ENCODE measurements around the gene AKT1. TPM values are rescaled to one million over a fixed set of nuclear protein-coding genes. Genes with fewer than 3 reads are reported as not detected.

AKT1 gene
- total RNA-seq, 6 experiments from 2014 or later = 66.7 to 92.1 (median 83.9) TPM

DNA sequence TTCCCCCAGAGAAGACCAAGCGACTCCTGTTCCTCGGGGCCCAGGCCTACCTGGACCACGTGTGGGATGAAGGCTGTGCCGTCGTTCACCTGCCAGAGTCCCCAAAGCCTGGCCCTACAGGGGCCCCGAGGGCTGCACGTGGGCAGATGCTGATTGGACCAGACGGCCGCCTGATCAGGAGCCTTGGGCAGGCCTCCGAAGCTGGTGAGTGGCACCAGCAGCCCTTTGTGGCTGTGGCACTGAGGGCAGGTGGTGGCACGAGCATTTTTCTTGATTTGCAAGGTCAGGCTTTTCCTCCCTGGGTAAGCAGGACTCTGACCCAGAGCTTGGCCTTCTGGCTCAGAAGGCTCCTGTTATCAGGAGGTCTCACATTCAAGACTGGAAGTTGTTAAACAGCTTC, 39.9 kb downstream of the AKT1 start:
- H3K36me3 ChIP-seq = peaks cover 5 to 37% (median 12%) of the 10 kb centered on the region in 4 donors

DNA sequence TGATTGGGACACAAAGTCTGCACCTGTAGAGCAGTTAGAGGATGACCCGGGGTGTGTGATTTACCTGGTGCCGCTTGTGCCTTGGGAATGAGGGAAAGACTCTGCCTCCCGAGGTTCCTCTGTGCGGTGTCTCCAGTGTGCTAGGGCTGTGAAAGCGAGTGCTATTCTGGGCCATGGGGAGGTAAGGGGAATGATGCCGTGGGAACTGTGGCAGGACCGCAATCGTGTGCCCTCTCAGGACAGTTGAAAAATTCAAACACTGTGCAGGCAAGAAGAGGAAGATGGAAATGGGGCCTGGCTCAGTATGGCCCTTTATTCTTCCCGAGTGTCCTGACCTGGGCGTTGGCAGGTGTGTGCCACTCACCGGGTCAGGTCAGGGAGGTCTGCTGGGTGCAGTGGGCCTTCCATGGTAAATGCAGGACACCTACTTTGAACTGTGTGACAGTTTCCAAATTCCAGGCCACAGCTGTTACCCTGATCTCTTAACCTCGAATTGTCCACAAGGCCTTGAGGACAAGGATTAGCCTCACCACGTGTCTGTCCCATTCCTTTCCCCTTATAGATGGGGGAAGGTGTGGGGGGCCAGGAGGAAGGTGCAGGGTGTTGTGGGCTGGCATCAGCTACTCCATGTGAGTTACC, 41.2 kb downstream of the AKT1 start:
- 14% methylated on average over 7 of the region's 13 CpGs for WGBS (ENCODE audit: insufficient coverage, low coverage, low lambda C conversion rate, missing lambda C conversion rate)
- Histone ChIP-seq H3K27ac (peak overlapping the region; percentile 71 to 89 (median 87)), H3K27me3 (no peaks in the 10 kb centered on the region), H3K9me3 (no peaks in the 10 kb centered on the region), H3K4me3 (peak overlapping the region; percentile 76 to 99 (median 91)), H3K4me1 (peaks cover 0 to 42% (median 15%) of the 10 kb centered on the region in 4 donors), H3K36me3 (peaks cover 4 to 30% (median 7%) of the 10 kb centered on the region in 4 donors)
- DNase-seq (no peak), ATAC-seq (no peak)
- intact Hi-C loops (cut with DNase I) = no loop called here
- no peak for TF ChIP-seq POLR2A (IDR thresholded peaks at IDR 0.05)
- TF ChIP-seq, protein P1, sequence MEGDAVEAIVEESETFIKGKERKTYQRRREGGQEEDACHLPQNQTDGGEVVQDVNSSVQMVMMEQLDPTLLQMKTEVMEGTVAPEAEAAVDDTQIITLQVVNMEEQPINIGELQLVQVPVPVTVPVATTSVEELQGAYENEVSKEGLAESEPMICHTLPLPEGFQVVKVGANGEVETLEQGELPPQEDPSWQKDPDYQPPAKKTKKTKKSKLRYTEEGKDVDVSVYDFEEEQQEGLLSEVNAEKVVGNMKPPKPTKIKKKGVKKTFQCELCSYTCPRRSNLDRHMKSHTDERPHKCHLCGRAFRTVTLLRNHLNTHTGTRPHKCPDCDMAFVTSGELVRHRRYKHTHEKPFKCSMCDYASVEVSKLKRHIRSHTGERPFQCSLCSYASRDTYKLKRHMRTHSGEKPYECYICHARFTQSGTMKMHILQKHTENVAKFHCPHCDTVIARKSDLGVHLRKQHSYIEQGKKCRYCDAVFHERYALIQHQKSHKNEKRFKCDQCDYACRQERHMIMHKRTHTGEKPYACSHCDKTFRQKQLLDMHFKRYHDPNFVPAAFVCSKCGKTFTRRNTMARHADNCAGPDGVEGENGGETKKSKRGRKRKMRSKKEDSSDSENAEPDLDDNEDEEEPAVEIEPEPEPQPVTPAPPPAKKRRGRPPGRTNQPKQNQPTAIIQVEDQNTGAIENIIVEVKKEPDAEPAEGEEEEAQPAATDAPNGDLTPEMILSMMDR (IDR thresholded peaks at IDR 0.05) = no peak

More for the DNA sequence above, 39.9 kb downstream of the AKT1 start:
- intact Hi-C loops (cut with DNase I) = no loop called here
- peaks cover 0 to 33% (median 10%) of the 10 kb centered on the region in 4 donors for H3K4me1 ChIP-seq
- WGBS (ENCODE audit: insufficient coverage, low coverage, low lambda C conversion rate, missing lambda C conversion rate) = 15% methylated on average over 4 of the region's 11 CpGs
- no peaks in the 10 kb centered on the region for H3K9me3 ChIP-seq
- H3K27ac ChIP-seq = no peak overlapping the region
- DNase-seq = no peak
- no peak for ATAC-seq
- H3K27me3 ChIP-seq = no peaks in the 10 kb centered on the region
- no peak overlapping the region for H3K4me3 ChIP-seq
- TF ChIP-seq POLR2A (IDR thresholded peaks at IDR 0.05) = no peak
- TF ChIP-seq, protein P1 (IDR thresholded peaks at IDR 0.05) = no peak

DNA sequence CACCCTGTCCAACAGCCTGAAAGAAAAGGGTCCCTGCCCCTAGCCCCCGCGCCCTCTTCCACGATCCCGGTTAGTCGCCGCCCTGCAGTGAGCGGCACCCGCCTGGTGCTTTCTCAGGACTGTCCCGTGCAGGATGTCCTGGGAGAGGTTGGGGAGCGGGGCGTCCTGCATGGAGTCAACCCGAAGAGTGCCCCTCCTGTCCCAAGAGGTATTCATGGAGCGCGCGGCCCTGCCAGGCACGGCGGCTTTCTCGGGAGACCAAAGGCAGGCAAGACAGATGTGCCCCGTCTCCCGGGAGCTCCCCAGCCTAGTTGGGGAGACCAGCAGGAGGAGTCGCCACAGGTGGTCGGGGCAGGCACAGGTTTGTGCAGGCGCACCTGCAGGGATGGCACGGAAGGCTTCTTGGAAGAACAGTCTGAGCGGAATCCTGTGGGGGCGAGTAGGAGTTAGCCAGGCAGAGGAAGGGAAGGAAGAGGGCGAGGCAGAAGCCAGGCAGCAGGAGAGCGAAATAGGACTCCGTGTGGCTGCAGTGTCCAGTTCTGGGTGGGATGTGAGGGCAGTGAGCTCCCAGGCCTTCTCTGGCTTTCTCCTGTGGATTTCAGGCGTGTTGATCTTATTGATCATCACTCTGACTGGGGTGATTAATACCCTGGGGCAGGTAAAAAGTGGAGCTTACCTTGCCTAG, 41.9 kb downstream of the AKT1 start:
- intact Hi-C loops (cut with DNase I) = no loop called here
- no peak for DNase-seq
- H3K27me3 ChIP-seq = no peaks in the 10 kb centered on the region
- H3K27ac ChIP-seq = peak overlapping the region; percentile 71 to 89 (median 87)
- ATAC-seq = peak in 1 of 4 donors; percentile 0
- H3K4me1 ChIP-seq = peaks cover 0 to 47% (median 19%) of the 10 kb centered on the region in 4 donors
- no peaks in the 10 kb centered on the region for H3K9me3 ChIP-seq
- WGBS (ENCODE audit: insufficient coverage, low coverage, low lambda C conversion rate, missing lambda C conversion rate) = 4% methylated on average over 7 of the region's 30 CpGs
- H3K4me3 ChIP-seq = peak overlapping the region; percentile 76 to 99 (median 91)
- peaks cover 2 to 28% (median 5%) of the 10 kb centered on the region in 4 donors for H3K36me3 ChIP-seq
- TF ChIP-seq, protein P1 (IDR thresholded peaks at IDR 0.05) = no peak
- TF ChIP-seq POLR2A (IDR thresholded peaks at IDR 0.05) = no peak

DNA sequence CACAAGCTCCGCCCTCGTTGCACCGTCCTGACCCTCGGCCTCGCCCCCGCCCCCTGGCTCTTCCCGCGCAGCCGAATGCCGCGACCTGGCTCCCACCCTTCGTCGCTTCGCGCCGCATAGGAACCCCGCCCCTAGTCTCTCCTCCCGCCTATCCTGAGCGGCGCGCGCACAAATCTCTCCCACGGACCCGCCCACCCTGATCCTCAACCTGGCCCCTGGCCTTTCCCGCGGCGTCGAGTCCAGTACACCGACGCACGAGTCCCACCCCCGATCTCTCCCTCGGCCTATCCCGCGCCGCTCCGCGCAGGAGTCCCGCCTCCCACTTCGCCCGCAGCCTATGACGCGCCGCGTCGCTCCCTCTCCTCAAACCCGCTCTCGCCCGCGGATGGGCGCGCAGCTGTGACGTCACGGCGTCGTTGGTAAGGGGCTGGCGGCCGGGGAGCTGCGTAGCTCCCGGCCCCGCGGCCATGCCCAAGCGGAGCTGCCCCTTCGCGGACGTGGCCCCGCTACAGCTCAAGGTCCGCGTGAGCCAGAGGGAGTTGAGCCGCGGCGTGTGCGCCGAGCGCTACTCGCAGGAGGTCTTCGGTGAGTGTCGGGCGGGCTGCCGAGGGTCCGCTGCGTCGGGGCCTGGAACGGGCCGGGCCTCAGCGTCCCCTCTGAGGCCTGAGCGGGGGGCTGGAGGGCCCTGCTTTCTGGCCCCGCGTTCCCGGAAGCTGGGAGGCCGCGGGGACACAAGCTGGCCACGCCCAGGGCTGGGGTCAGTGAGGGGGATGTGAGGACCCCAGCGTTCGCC, 42.6 kb downstream of the AKT1 start, which contains the start of gene SIVA1:
TSS of gene SIVA1 (plus strand) at position 413 of the 793 bp plus-strand sequence. CDS start at position 468, 55 bp downstream.
- Histone ChIP-seq H3K27me3 (no peaks in the 10 kb centered on the region), H3K9me3 (no peaks in the 10 kb centered on the region), H3K4me1 (peaks cover 0 to 54% (median 22%) of the 10 kb centered on the region in 4 donors), H3K36me3 (peaks cover 0 to 24% (median 5%) of the 10 kb centered on the region in 4 donors), H3K27ac (peak within 1 kb of the TSS; percentile 75 to 89 (median 87)), H3K4me3 (peak within 1 kb of the TSS; percentile 76 to 99 (median 91))
- peak; percentile 89 for TF ChIP-seq POLR2A (IDR thresholded peaks at IDR 0.05)
- TF ChIP-seq, protein P1 (IDR thresholded peaks at IDR 0.05) = no peak
- DNase-seq = peak; percentile 100
- WGBS (ENCODE audit: insufficient coverage, low coverage, low lambda C conversion rate, missing lambda C conversion rate) = 0% methylated on average over 59 of the region's 95 CpGs
- intact Hi-C loops (cut with DNase I) = no loop called here
- peak; percentile 75 to 90 (median 86) for ATAC-seq
